GM12865 (cell line): ENCODE data around the gene CSMD2.

Experiments used
- DNase-seq: peaks from one replicate; pipeline ENCODE4 v3.0.0; 2010; ENCODE audit warnings: low read depth
- H3K4me3 ChIP-seq: 2 replicates; pipeline ENCODE4 v1.5.1; 2011; ENCODE audit warnings: mild to moderate bottlenecking, low read depth, low read length, control low read depth
- TF ChIP-seq, protein P1 (sequence below): IDR thresholded peaks from 2 replicates; pipeline ENCODE4 v1.5.1; 2011; ENCODE audit warnings: low read length, control low read depth, low read depth, inconsistent platforms; ENCODE audit not compliant: insufficient read depth; ENCODE audit errors: missing control alignments

The CSMD2 gene

DNA sequence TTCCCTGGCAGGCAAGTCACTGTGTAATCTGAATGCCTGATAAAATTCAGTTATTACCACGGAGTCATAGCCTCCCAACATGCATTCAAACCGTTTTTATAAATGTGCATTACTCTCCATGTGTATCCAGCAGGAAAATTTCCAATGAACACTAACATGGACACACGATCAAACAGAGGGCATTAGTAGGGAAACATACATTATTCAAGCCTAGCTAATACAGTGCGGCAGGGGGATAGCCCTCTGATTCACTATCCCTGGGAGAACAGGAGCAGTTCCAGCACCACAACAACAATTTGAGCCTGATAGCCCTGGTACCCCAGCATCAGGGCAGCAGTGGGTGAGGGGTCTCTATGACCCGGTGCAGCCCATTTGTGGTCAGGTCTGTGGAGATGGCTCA is 337.0 kb downstream of the CSMD2 start:
- no peak for DNase-seq
- H3K4me3 ChIP-seq: no peak overlapping the region
- TF ChIP-seq, protein P1, sequence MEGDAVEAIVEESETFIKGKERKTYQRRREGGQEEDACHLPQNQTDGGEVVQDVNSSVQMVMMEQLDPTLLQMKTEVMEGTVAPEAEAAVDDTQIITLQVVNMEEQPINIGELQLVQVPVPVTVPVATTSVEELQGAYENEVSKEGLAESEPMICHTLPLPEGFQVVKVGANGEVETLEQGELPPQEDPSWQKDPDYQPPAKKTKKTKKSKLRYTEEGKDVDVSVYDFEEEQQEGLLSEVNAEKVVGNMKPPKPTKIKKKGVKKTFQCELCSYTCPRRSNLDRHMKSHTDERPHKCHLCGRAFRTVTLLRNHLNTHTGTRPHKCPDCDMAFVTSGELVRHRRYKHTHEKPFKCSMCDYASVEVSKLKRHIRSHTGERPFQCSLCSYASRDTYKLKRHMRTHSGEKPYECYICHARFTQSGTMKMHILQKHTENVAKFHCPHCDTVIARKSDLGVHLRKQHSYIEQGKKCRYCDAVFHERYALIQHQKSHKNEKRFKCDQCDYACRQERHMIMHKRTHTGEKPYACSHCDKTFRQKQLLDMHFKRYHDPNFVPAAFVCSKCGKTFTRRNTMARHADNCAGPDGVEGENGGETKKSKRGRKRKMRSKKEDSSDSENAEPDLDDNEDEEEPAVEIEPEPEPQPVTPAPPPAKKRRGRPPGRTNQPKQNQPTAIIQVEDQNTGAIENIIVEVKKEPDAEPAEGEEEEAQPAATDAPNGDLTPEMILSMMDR: no peak

DNA sequence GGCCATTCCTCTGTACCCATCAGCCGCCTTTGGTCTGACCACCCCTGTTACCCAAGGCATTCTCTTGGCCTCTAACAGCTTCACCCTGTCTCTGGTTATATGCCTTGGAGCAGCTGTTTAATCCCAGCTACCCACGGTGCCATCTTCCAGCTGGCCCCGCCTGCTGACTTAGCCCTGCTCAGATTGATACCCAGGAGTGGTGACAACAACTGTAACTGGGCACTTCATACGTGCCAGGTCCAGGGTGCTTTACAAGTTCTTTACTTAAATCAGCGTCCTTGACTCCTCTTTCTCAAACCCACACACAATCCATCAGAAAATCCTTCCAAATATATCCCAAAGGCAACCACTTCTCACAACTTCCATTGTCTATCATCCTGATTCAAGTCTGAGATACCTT is 338.3 kb downstream of the CSMD2 start:
- no peak overlapping the region for H3K4me3 ChIP-seq
- TF ChIP-seq, protein P1: no peak
- no peak for DNase-seq

DNA sequence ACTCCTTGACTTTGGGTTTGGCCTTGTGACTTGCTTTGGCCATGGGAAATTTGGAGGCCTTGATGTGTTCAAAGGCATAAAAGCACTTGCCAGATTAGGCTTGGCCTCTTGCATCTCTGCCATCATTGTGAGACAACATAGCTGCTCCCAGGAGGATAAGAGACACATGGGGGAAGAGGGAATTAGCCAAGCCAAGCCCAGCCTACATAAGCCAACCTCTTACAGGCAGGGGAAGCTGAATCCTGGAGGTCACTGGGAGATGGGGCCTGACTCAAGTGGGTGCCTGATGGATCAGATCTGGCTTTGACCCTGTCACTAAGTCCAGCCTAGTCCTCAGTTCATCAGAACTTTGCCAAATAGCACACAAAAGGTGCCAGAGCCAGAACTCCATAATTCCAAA is 338.7 kb downstream of the CSMD2 start:
- H3K4me3 ChIP-seq: no peak overlapping the region
- no peak for DNase-seq
- TF ChIP-seq, protein P1: no peak

DNA sequence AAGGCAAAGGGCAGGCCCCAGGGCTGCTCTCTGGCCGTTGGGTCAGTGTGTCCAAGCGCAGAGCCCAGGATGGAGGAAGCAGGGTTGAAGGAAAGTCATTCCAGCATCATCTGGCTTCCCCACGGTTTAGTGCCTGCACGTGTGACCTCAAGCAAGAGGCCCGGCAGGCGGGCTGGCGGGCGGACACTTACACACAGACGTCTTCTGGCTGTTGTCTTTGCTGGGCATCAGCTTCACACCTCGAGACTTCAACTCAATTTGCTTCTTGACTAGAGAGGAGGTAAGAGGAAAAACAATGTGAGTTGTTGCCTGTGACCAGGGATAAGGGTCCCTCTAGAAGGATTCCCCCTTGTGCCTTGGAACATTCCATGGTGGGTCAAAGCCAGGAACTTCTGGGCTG is 339.5 kb downstream of the CSMD2 start:
- no peak for DNase-seq
- H3K4me3 ChIP-seq: no peak overlapping the region
- TF ChIP-seq, protein P1: no peak

DNA sequence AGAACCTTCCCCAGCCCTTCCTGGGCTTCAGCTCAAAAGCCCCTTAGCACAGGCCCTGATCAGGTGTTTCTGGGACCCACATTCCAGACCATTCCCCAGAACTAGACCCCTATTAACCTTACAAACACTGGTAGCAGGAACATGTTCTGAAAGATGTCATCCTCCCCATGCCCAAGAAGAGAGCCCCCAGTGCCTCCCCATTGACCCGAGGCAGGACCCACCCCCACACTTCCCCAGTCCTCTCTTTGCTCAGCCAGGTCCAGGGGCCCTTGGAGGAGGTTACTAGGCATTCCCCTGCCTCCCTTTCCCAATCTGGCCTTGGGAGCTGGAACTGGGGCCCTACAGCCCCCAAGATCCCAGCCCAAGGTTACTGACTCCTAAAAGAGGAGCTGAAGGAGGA is 340.1 kb downstream of the CSMD2 start:
- no peak for DNase-seq
- TF ChIP-seq, protein P1: no peak
- H3K4me3 ChIP-seq: no peak overlapping the region

DNA sequence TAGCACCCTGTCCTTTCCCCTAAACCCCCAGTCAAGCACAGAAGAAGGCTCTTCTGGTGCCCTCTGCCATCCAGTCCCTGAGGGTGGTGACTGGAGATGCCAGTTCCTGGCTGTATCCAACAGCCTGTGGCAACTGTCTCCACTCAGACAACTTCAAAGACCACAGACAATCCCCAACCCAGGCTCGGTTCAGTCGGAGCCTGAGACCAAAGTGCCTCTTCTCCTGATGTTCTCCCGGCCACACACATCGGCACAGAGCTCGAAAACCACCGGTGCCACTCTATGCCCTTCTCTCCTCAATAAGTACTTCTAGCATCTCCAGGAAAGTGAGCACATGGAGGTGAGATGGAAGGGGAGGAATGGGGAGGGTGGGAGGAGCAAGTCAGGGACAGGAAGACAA is 340.7 kb downstream of the CSMD2 start:
- DNase-seq: no peak
- H3K4me3 ChIP-seq: no peak overlapping the region
- TF ChIP-seq, protein P1: no peak

DNA sequence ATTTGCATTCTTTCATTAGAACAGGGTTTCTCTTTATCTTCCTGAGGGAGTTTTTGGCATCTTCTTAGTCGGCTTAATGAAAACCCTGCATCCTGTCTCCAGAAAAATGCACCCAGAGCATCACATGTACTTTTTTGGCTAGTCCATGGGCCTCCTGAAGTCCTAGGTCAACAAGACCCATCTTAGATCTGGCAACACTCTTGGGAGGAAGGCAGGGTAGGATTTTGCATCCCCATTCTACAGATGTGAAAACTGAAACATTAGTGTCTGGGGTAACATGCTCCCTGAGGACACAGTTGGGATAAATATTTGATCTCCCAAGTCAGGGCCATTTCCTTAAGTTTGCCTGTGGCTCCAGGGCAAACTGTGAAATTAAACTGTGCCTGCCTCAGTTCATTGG is 341.2 kb downstream of the CSMD2 start:
- no peak overlapping the region for H3K4me3 ChIP-seq
- DNase-seq: no peak
- TF ChIP-seq, protein P1: no peak
